Keratinocyte (primary cell): ENCODE results near the gene UGT1A4. TPM values are rescaled to one million over a fixed set of nuclear protein-coding genes. Genes with fewer than 3 reads are reported as not detected.
A peak's percentile ranks its signal among the peaks of the same experiment; 100 is the strongest.
"Not testable (repeated sequence)": the region's sequence is repeated elsewhere in the genome, so short reads cannot be mapped to it uniquely, and the experiment has no call there.

Experiments used
- DNase-seq: peaks from one replicate; pipeline ENCODE4 v3.0.0-alpha.2; 2011; ENCODE audit warnings: low read depth, missing footprints, low spot score
- FAIRE-seq: peaks from 2 replicates; lab custom pipeline; 2011; peaks lifted over from hg19 to GRCh38; lab: Jason Lieb, UNC
- H2AFZ ChIP-seq: 2 replicates; pipeline ENCODE4 v1.6.0; 2012; ENCODE audit warnings: low read length, control low read depth, inconsistent platforms; ENCODE audit not compliant: control insufficient read depth
- H3K27ac ChIP-seq: 2 replicates; pipeline ENCODE4 v1.5.1; 2011; ENCODE audit warnings: low read length; ENCODE audit not compliant: control insufficient read depth, insufficient read depth
- H3K27me3 ChIP-seq: 3 replicates; pipeline ENCODE4 v1.6.0; 2011; ENCODE audit warnings: low read length; ENCODE audit not compliant: control insufficient read depth, insufficient read depth; ENCODE audit errors: extremely low read depth
- H3K36me3 ChIP-seq, 2 experiments: 2 replicates in 1 of 2; 3 replicates in 1 of 2; pipeline ENCODE4 v1.5.1; 2011; ENCODE audit warnings: low read length in 2 of 2, mild to moderate bottlenecking in 1 of 2; ENCODE audit not compliant: control insufficient read depth in 2 of 2, insufficient read depth in 2 of 2; ENCODE audit errors: extremely low read depth in 1 of 2
- H3K4me1 ChIP-seq: 3 replicates; pipeline ENCODE4 v1.5.1; 2011; ENCODE audit warnings: low read length; ENCODE audit not compliant: control insufficient read depth, insufficient read depth; ENCODE audit errors: extremely low read depth
- H3K4me2 ChIP-seq: 3 replicates; pipeline ENCODE4 v1.6.0; 2011; ENCODE audit warnings: low read depth, low read length; ENCODE audit not compliant: control insufficient read depth, insufficient read depth; ENCODE audit errors: extremely low read depth
- H3K4me3 ChIP-seq, 3 experiments: fragments of 200-600 bp in 1 of 3; sonication (generic) in 1 of 3; 2 replicates in 2 of 3; 3 replicates in 1 of 3; pipeline ENCODE4 v1.5.1; 2011 to 2016; ENCODE audit warnings: low read length in 3 of 3, mild to moderate bottlenecking in 3 of 3, control low read depth in 2 of 3, inconsistent platforms in 1 of 3, low read depth in 1 of 3, mixed read lengths in 1 of 3, mixed run types in 1 of 3, moderate library complexity in 1 of 3; ENCODE audit not compliant: control insufficient read depth in 2 of 3, insufficient read depth in 2 of 3; ENCODE audit errors: extremely low read depth in 1 of 3
- H3K79me2 ChIP-seq: 2 replicates; pipeline ENCODE4 v1.6.0; 2012; ENCODE audit warnings: low read length; ENCODE audit not compliant: control insufficient read depth, insufficient read depth
- H3K9ac ChIP-seq: 3 replicates; pipeline ENCODE4 v1.6.0; 2011; ENCODE audit warnings: low read length; ENCODE audit not compliant: control insufficient read depth, insufficient read depth; ENCODE audit errors: extremely low read depth
- H3K9me1 ChIP-seq: 3 replicates; pipeline ENCODE4 v1.6.0; 2011; ENCODE audit warnings: low read length; ENCODE audit not compliant: control insufficient read depth, insufficient read depth; ENCODE audit errors: extremely low read depth
- H3K9me3 ChIP-seq: 2 replicates; pipeline ENCODE4 v1.5.1; 2012; ENCODE audit warnings: low read depth, low read length; ENCODE audit not compliant: control insufficient read depth
- H4K20me1 ChIP-seq: 3 replicates; pipeline ENCODE4 v1.6.0; 2011; ENCODE audit warnings: low read length; ENCODE audit not compliant: control insufficient read depth, insufficient read depth; ENCODE audit errors: extremely low read depth
- CTCF ChIP-seq, 3 experiments: IDR thresholded peaks in 1 of 3; conservative IDR thresholded peaks in 1 of 3; optimal IDR thresholded peaks in 1 of 3; 2 replicates in 2 of 3; 3 replicates in 1 of 3; pipeline versions ENCODE3 to v1.5.1; 2011; ENCODE audit warnings: low read length in 3 of 3, mild to moderate bottlenecking in 3 of 3, moderate library complexity in 2 of 3, control low read depth in 1 of 3, inconsistent platforms in 1 of 3; ENCODE audit not compliant: insufficient read depth in 2 of 3; ENCODE audit errors: extremely low read depth in 1 of 3
- EZH2 ChIP-seq: IDR thresholded peaks from one replicate; pipeline ENCODE4 v1.6.1; 2012; ENCODE audit warnings: inconsistent platforms, mild to moderate bottlenecking, low read length, moderate library complexity
- dilution Hi-C: fragments of 300-500 bp; cut with MboI; formaldehyde crosslinking; loops from one replicate; pipeline ENCODE4 v1.7.0; 2020; ENCODE audit warnings: low sequenced_read_pairs; ENCODE audit not compliant: extremely low pct_ligation_motif_present
- polyA plus RNA-seq, 5 experiments: library from polyadenylated mRNA; depleted of rRNA in 3 of 5; stranded (reverse) in 3 of 5; stranded (forward) in 1 of 5; unstranded in 1 of 5; fragments of >200 nt; gene quantifications; 1 replicate in 1 of 5; 2 replicates in 3 of 5; 3 replicates in 1 of 5; pipeline versions ENCODE4 v1.2.1 to v1.2.3, GENCODE V29; 2011 to 2012; ENCODE audit warnings: missing spikeins in 2 of 5, low read depth in 1 of 5, low replicate concordance in 1 of 5

UGT1A4 gene
- polyA plus RNA-seq, 1 donor (not counting 4 experiments of a cell fraction or from before 2014, with no cell fraction given): 2.4 TPM

DNA sequence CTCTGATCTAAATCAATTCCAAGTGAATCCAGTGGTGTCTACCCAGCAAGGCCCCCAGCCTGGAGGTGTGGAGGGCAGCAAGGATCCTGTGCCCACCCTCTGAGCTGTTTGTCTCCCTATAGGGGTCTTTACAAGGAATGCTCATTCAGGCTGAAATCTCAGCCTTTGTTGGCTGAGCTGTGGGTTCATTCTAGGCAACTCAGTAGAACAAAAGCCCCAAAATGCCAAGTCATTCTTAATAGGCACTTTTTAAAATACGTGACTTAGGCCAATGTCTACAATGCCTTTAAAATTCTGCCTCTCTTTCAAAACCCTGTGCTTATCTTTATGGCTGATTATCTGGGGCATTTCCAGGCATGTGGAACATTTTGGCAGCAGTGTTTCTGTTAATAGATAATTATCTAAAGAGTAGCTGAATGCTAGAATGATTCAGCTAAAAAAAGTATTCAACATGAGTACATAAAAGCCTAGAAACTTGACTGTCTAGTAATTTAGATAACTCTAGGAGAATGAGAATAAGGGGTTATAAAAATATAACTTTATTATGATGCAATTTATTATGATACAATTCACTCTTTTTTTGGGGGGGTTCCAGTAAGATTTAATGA lies 18.4 kb upstream of the UGT1A4 start:
- FAIRE-seq (peak; percentile 41), DNase-seq (no peak)
- peak overlapping the region; percentile 57 for H3K4me2 ChIP-seq

GRCh38 chr2:233700842-233701241 lies 17.7 kb upstream of the UGT1A4 start:
- DNase-seq, H3K4me2 ChIP-seq, H2AFZ ChIP-seq, H3K27me3 ChIP-seq, H3K9me3 ChIP-seq, H3K9me1 ChIP-seq, H3K27ac ChIP-seq, H3K4me3 ChIP-seq, H3K9ac ChIP-seq, H4K20me1 ChIP-seq, dilution Hi-C loops, FAIRE-seq, H3K36me3 ChIP-seq: not testable (repeated sequence)
- peaks cover 55% of the 10 kb centered on the region for H3K79me2 ChIP-seq
- peaks cover 22% of the 10 kb centered on the region for H3K4me1 ChIP-seq

More for the DNA sequence above, 18.4 kb upstream of the UGT1A4 start:
- dilution Hi-C loops: no loop called here
- no peak for TF ChIP-seq EZH2
- TF ChIP-seq CTCF (optimal IDR thresholded peaks at IDR 0.05 in 1 of 3, IDR thresholded peaks at IDR 0.05 in 1 of 3, conservative IDR thresholded peaks at IDR 0.05 in 1 of 3; ENCODE audit: extremely low read depth in 1 of 3, insufficient read depth in 2 of 3, low read length in 3 of 3): no peak
- no peaks in the 10 kb centered on the region for H3K27me3 ChIP-seq
- H3K4me3 ChIP-seq: no peak overlapping the region
- H3K9me3 ChIP-seq: no peaks in the 10 kb centered on the region
- H2AFZ ChIP-seq: no peak overlapping the region
- peak overlapping the region; percentile 63 for H3K9ac ChIP-seq
- no peaks in the 10 kb centered on the region for H4K20me1 ChIP-seq
- H3K4me1 ChIP-seq: peaks cover 17% of the 10 kb centered on the region
- H3K9me1 ChIP-seq: no peaks in the 10 kb centered on the region
- H3K79me2 ChIP-seq: peaks cover 62% of the 10 kb centered on the region
- peak overlapping the region; percentile 80 for H3K27ac ChIP-seq
- peaks cover 0 to 8% of the 10 kb centered on the region in 2 experiments for H3K36me3 ChIP-seq

- Histone ChIP-seq H3K27ac (no peak overlapping the region), H3K4me3 (no peak overlapping the region), H3K4me1 (peaks cover 31% of the 10 kb centered on the region), H3K9me1 (no peaks in the 10 kb centered on the region), H3K9me3 (no peaks in the 10 kb centered on the region), H3K36me3 (peaks cover 0 to 8% of the 10 kb centered on the region in 2 experiments), H3K27me3 (no peaks in the 10 kb centered on the region), H4K20me1 (no peaks in the 10 kb centered on the region), H2AFZ (no peak overlapping the region), H3K9ac (no peak overlapping the region), H3K4me2 (no peak overlapping the region), H3K79me2 (peaks cover 43% of the 10 kb centered on the region)
- FAIRE-seq (no peak), DNase-seq (no peak)
- TF ChIP-seq EZH2: no peak
- no peak for TF ChIP-seq CTCF (optimal IDR thresholded peaks at IDR 0.05 in 1 of 3, IDR thresholded peaks at IDR 0.05 in 1 of 3, conservative IDR thresholded peaks at IDR 0.05 in 1 of 3; ENCODE audit: extremely low read depth in 1 of 3, insufficient read depth in 2 of 3, low read length in 3 of 3)
- dilution Hi-C loops: no loop called here
Measured at GRCh38 chr2:233702238-233702637, 16.3 kb upstream of the UGT1A4 start.
